Loucy (cell line): ENCODE results near the gene MEIS1.

ENCODE experiments used
- H2AFZ ChIP-seq: fragments of 200-600 bp; sonication (generic); 2 replicates; pipeline ENCODE4 v1.6.0; 2016; ENCODE audit warnings: antibody characterized with exemption, mild to moderate bottlenecking, low read length, moderate library complexity
- H3F3A ChIP-seq: fragments of 200-600 bp; 2 replicates; pipeline ENCODE4 v1.6.0; 2016; ENCODE audit warnings: antibody characterized with exemption, low read depth, mild to moderate bottlenecking
- H3K27me3 ChIP-seq: fragments of 200-600 bp; sonication (generic); 2 replicates; pipeline ENCODE4 v1.6.1; 2014; ENCODE audit warnings: low read length, mild to moderate bottlenecking; ENCODE audit not compliant: insufficient read depth, poor library complexity, severe bottlenecking
- H3K36me3 ChIP-seq: fragments of 200-600 bp; sonication (generic); 2 replicates; pipeline ENCODE4 v1.6.1; 2016; ENCODE audit warnings: low read length; ENCODE audit not compliant: insufficient read depth
- H3K4me1 ChIP-seq: fragments of 200-600 bp; sonication (generic); 2 replicates; pipeline ENCODE4 v1.5.1; 2014; ENCODE audit warnings: low read length, mild to moderate bottlenecking; ENCODE audit not compliant: insufficient read depth, poor library complexity, severe bottlenecking
- H3K4me2 ChIP-seq: fragments of 200-600 bp; sonication (generic); 2 replicates; pipeline ENCODE4 v1.6.0; 2014; ENCODE audit warnings: antibody characterized with exemption, low read length, low read depth, mild to moderate bottlenecking; ENCODE audit not compliant: poor library complexity, severe bottlenecking
- H3K4me3 ChIP-seq: fragments of 200-600 bp; sonication (generic); 2 replicates; pipeline ENCODE4 v1.5.1; 2014; ENCODE audit warnings: low read length, mild to moderate bottlenecking, mixed read lengths; ENCODE audit not compliant: poor library complexity, severe bottlenecking
- H3K79me2 ChIP-seq: fragments of 200-600 bp; sonication (generic); 2 replicates; pipeline ENCODE4 v1.6.1; 2014; ENCODE audit warnings: low read length; ENCODE audit not compliant: insufficient read depth
- H3K9ac ChIP-seq: fragments of 200-600 bp; sonication (generic); 2 replicates; pipeline ENCODE4 v1.6.0; 2014; ENCODE audit warnings: mild to moderate bottlenecking, low read depth, low read length, moderate library complexity; ENCODE audit not compliant: poor library complexity, severe bottlenecking
- H3K9me2 ChIP-seq: fragments of 200-600 bp; sonication (generic); replicated peaks from 2 replicates; pipeline ENCODE4 v1.6.1; 2016; ENCODE audit warnings: low read depth, low read length, mixed read lengths
- H3K9me3 ChIP-seq: fragments of 200-600 bp; sonication (generic); 2 replicates; pipeline ENCODE4 v1.6.1; 2014; ENCODE audit warnings: mild to moderate bottlenecking, antibody characterized with exemption, low read length, low read depth; ENCODE audit not compliant: insufficient read depth
- H4K20me1 ChIP-seq: fragments of 200-600 bp; sonication (generic); 2 replicates; pipeline ENCODE4 v1.6.0; 2014; ENCODE audit warnings: antibody characterized with exemption, low read length, mild to moderate bottlenecking; ENCODE audit not compliant: insufficient read depth, poor library complexity, severe bottlenecking
- CTCF ChIP-seq: fragments of 200-600 bp; sonication (generic); conservative IDR thresholded peaks from 2 replicates; pipeline ENCODE4 v1.5.1; 2014; ENCODE audit warnings: mild to moderate bottlenecking, antibody characterized with exemption, low read length
- EZH2phosphoT487 ChIP-seq: fragments of 200-600 bp; IDR thresholded peaks from 2 replicates; pipeline ENCODE4 v1.6.1; 2018; ENCODE audit warnings: antibody characterized with exemption, mild to moderate bottlenecking, moderate library complexity, borderline replicate concordance

The MEIS1 gene

GRCh38 chr2:66448136-66448991, 13.4 kb downstream of the MEIS1 start:
- H3K9me3 ChIP-seq, result no peaks in the 10 kb centered on the region
- no peak overlapping the region for H3K9ac ChIP-seq
- no peaks in the 10 kb centered on the region for H3K79me2 ChIP-seq
- TF ChIP-seq EZH2phosphoT487 (no peak), CTCF (no peak)
- no peaks in the 10 kb centered on the region for H4K20me1 ChIP-seq
- H3K4me3 ChIP-seq, result no peak overlapping the region
- H3K4me1 ChIP-seq, result no peaks in the 10 kb centered on the region
- no peaks in the 10 kb centered on the region for H3K9me2 ChIP-seq
- H3K27me3 ChIP-seq, result no peaks in the 10 kb centered on the region
- H3K4me2 ChIP-seq, result no peak overlapping the region
- no peaks in the 10 kb centered on the region for H3K36me3 ChIP-seq
- no peaks in the 10 kb centered on the region for H3F3A ChIP-seq
- no peak overlapping the region for H2AFZ ChIP-seq

GRCh38 chr2:66452214-66452613, 17.3 kb downstream of the MEIS1 start:
- no peak overlapping the region for H3K4me3 ChIP-seq
- no peaks in the 10 kb centered on the region for H3K9me2 ChIP-seq
- no peaks in the 10 kb centered on the region for H3K4me1 ChIP-seq
- H3F3A ChIP-seq, result no peaks in the 10 kb centered on the region
- no peaks in the 10 kb centered on the region for H3K36me3 ChIP-seq
- TF ChIP-seq CTCF, result no peak
- TF ChIP-seq EZH2phosphoT487, result no peak
- H4K20me1 ChIP-seq, result no peaks in the 10 kb centered on the region
- no peaks in the 10 kb centered on the region for H3K9me3 ChIP-seq
- no peak overlapping the region for H3K9ac ChIP-seq
- no peak overlapping the region for H3K4me2 ChIP-seq
- no peaks in the 10 kb centered on the region for H3K79me2 ChIP-seq
- H2AFZ ChIP-seq, result no peak overlapping the region
- no peaks in the 10 kb centered on the region for H3K27me3 ChIP-seq

- Histone ChIP-seq H3F3A (no peaks in the 10 kb centered on the region), H3K9me3 (no peaks in the 10 kb centered on the region), H4K20me1 (no peaks in the 10 kb centered on the region), H3K79me2 (no peaks in the 10 kb centered on the region), H3K36me3 (no peaks in the 10 kb centered on the region), H2AFZ (no peak overlapping the region), H3K4me2 (no peak overlapping the region), H3K4me3 (no peak overlapping the region), H3K27me3 (no peaks in the 10 kb centered on the region), H3K9me2 (no peaks in the 10 kb centered on the region), H3K9ac (no peak overlapping the region), H3K4me1 (no peaks in the 10 kb centered on the region)
- no peak for TF ChIP-seq EZH2phosphoT487
- TF ChIP-seq CTCF, result no peak
These were observed 18.0 kb downstream of the MEIS1 start for GRCh38 chr2:66452917-66453316.
